ENCODE measurements around the gene TRERF1.
A peak's percentile ranks its signal among the peaks of the same experiment; 100 is the strongest.
"Not testable (repeated sequence)": the region's sequence is repeated elsewhere in the genome, so short reads cannot be mapped to it uniquely, and the experiment has no call there.

TRERF1 gene

GRCh38 chr6:42451333-42452170, at the start of gene TRERF1:
TRERF1 (minus strand) TSS chr6:42451926; CDS start chr6:42269590, 182,336 bp downstream.
- peak; percentile 76 for DNase-seq

GRCh38 chr6:42498473-42499128, 46.9 kb upstream of the TRERF1 start:
- DNase-seq, result no peak

GRCh38 chr6:42493914-42494539, 42.3 kb upstream of the TRERF1 start:
- no peak for DNase-seq

- DNase-seq, result no peak
These were observed 36.4 kb upstream of the TRERF1 start for GRCh38 chr6:42488129-42488528.

GRCh38 chr6:42484261-42484660, 32.5 kb upstream of the TRERF1 start:
- DNase-seq, result no peak

- no peak for DNase-seq
These were observed 30.4 kb upstream of the TRERF1 start for GRCh38 chr6:42482174-42482573.

- DNase-seq, result no peak
These were observed 20.0 kb upstream of the TRERF1 start for GRCh38 chr6:42471714-42472113.

- no peak for DNase-seq
These were observed 19.4 kb upstream of the TRERF1 start for GRCh38 chr6:42471142-42471541.

- no peak for DNase-seq
These were observed 16.5 kb upstream of the TRERF1 start for GRCh38 chr6:42468273-42468672.

- DNase-seq, result no peak
These were observed 15.9 kb upstream of the TRERF1 start for GRCh38 chr6:42467651-42468050.

GRCh38 chr6:42466470-42466869, 14.7 kb upstream of the TRERF1 start:
- DNase-seq, result not testable (repeated sequence)

GRCh38 chr6:42462474-42462972, 10.8 kb upstream of the TRERF1 start:
- no peak for DNase-seq

GRCh38 chr6:42460883-42461282, 9.2 kb upstream of the TRERF1 start:
- no peak for DNase-seq

- no peak for DNase-seq
These were observed 8.2 kb upstream of the TRERF1 start for GRCh38 chr6:42459888-42460287.

- DNase-seq, result no peak
These were observed 2.7 kb upstream of the TRERF1 start for GRCh38 chr6:42454428-42454791.

GRCh38 chr6:42453654-42454427, 2.1 kb upstream of the TRERF1 start:
- no peak for DNase-seq

GRCh38 chr6:42453031-42453653, 1.4 kb upstream of the TRERF1 start:
- peak; percentile 43 for DNase-seq

GRCh38 chr6:42452171-42453030, 675 bp upstream of the TRERF1 start:
- DNase-seq, result peak; percentile 73

GRCh38 chr6:42450477-42451332, 1.0 kb downstream of the TRERF1 start:
- DNase-seq, result no peak

- no peak for DNase-seq
These were observed 1.7 kb downstream of the TRERF1 start for GRCh38 chr6:42449917-42450476.
